Measurements from ENCODE around the gene GABARAPL2. TPM values are rescaled to one million over a fixed set of nuclear protein-coding genes. Genes with fewer than 3 reads are reported as not detected.

GABARAPL2 gene
- total RNA-seq, 1 donor = 36.3 TPM

GRCh38 chr16:75567911-75568310 lies 1.7 kb downstream of the GABARAPL2 start:
- H3K4me3 ChIP-seq (ENCODE audit: low read depth, low read length) = no peak overlapping the region
- TF ChIP-seq CTCF (IDR thresholded peaks at IDR 0.05; ENCODE audit: insufficient read depth, low read depth, low read length) = no peak

GRCh38 chr16:75570396-75571065 lies 4.4 kb downstream of the GABARAPL2 start:
- DNase-seq (ENCODE audit: low read depth) = no peak
- no peak for TF ChIP-seq CTCF (IDR thresholded peaks at IDR 0.05; ENCODE audit: insufficient read depth, low read depth, low read length)
- no peak overlapping the region for H3K4me3 ChIP-seq (ENCODE audit: low read depth, low read length)

More at GRCh38 chr16:75567911-75568310, 1.7 kb downstream of the GABARAPL2 start:
- no peak for DNase-seq (ENCODE audit: low read depth)

- no peak for TF ChIP-seq CTCF (IDR thresholded peaks at IDR 0.05; ENCODE audit: insufficient read depth, low read depth, low read length)
- H3K4me3 ChIP-seq (ENCODE audit: low read depth, low read length) = no peak overlapping the region
- no peak for DNase-seq (ENCODE audit: low read depth)
These were observed 6.8 kb downstream of the GABARAPL2 start for GRCh38 chr16:75572864-75573542.

GRCh38 chr16:75573955-75574354 lies 7.8 kb downstream of the GABARAPL2 start:
- TF ChIP-seq CTCF (IDR thresholded peaks at IDR 0.05; ENCODE audit: insufficient read depth, low read depth, low read length) = no peak

GRCh38 chr16:75575958-75576357 lies 9.8 kb downstream of the GABARAPL2 start:
- no peak for DNase-seq (ENCODE audit: low read depth)
- no peak overlapping the region for H3K4me3 ChIP-seq (ENCODE audit: low read depth, low read length)
- TF ChIP-seq CTCF (IDR thresholded peaks at IDR 0.05; ENCODE audit: insufficient read depth, low read depth, low read length) = no peak

More at GRCh38 chr16:75573955-75574354, 7.8 kb downstream of the GABARAPL2 start:
- no peak for DNase-seq (ENCODE audit: low read depth)
- H3K4me3 ChIP-seq (ENCODE audit: low read depth, low read length) = no peak overlapping the region

- DNase-seq (ENCODE audit: low read depth) = no peak
- TF ChIP-seq CTCF (IDR thresholded peaks at IDR 0.05; ENCODE audit: insufficient read depth, low read depth, low read length) = no peak
- no peak overlapping the region for H3K4me3 ChIP-seq (ENCODE audit: low read depth, low read length)
These were observed 10.2 kb downstream of the GABARAPL2 start for GRCh38 chr16:75576384-75576811.
